Measurements from ENCODE around the gene AKNAD1.

DNA sequence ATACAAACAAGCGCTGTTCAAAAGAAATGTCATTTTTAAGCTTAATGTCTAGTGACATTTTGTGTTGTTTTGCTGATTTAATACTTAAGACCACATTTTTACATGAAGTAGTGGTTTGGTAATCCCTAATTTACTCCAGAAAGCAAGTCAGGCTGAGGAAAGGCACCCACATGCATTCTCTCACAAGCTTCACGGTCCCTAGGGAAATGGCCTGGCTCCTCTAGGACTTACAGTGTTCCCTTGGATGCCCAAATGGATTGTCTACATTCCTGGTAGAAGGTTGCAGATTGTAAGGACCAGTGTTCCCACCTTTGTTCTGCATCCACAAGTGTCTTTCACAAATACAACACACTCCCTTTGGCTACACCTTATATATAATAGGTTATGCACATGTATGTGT, 29.4 kb upstream of the AKNAD1 start:
- TF ChIP-seq, protein P1, sequence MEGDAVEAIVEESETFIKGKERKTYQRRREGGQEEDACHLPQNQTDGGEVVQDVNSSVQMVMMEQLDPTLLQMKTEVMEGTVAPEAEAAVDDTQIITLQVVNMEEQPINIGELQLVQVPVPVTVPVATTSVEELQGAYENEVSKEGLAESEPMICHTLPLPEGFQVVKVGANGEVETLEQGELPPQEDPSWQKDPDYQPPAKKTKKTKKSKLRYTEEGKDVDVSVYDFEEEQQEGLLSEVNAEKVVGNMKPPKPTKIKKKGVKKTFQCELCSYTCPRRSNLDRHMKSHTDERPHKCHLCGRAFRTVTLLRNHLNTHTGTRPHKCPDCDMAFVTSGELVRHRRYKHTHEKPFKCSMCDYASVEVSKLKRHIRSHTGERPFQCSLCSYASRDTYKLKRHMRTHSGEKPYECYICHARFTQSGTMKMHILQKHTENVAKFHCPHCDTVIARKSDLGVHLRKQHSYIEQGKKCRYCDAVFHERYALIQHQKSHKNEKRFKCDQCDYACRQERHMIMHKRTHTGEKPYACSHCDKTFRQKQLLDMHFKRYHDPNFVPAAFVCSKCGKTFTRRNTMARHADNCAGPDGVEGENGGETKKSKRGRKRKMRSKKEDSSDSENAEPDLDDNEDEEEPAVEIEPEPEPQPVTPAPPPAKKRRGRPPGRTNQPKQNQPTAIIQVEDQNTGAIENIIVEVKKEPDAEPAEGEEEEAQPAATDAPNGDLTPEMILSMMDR (IDR thresholded peaks at IDR 0.05), result no peak
- no peak for TF ChIP-seq EP300 (IDR thresholded peaks at IDR 0.05)

All from stomach (tissue), 4 donors.